Activated gamma-delta T cell treated with Interleukin-2 at 50 U/mL for 16 hours (primary cell): ENCODE data around the gene SPDYE1.

Experiments
- DNase-seq: peaks from one replicate; pipeline ENCODE4 v3.0.0-alpha.2; 2020

SPDYE1 gene

GRCh38 chr7:44045226-44046014, 47.7 kb downstream of the SPDYE1 start:
- no peak for DNase-seq

- no peak for DNase-seq
These were observed 48.8 kb downstream of the SPDYE1 start for GRCh38 chr7:44046321-44047061.

- no peak for DNase-seq
These were observed 50.5 kb downstream of the SPDYE1 start for GRCh38 chr7:44048031-44048795.

GRCh38 chr7:44050121-44050914, 52.6 kb downstream of the SPDYE1 start:
- DNase-seq = no peak

- no peak for DNase-seq
These were observed 53.3 kb downstream of the SPDYE1 start for GRCh38 chr7:44050915-44051560.

- no peak for DNase-seq
These were observed 54.0 kb downstream of the SPDYE1 start for GRCh38 chr7:44051611-44052220.

- no peak for DNase-seq
These were observed 55.2 kb downstream of the SPDYE1 start for GRCh38 chr7:44052771-44053365.

- no peak for DNase-seq
These were observed 59.0 kb downstream of the SPDYE1 start for GRCh38 chr7:44056681-44057080.

- no peak for DNase-seq
These were observed 59.6 kb downstream of the SPDYE1 start for GRCh38 chr7:44057181-44057848.

- no peak for DNase-seq
These were observed 60.4 kb downstream of the SPDYE1 start for GRCh38 chr7:44057849-44058758.

- DNase-seq = no peak
These were observed 61.1 kb downstream of the SPDYE1 start for GRCh38 chr7:44058759-44059218.

GRCh38 chr7:44059219-44060090, 61.8 kb downstream of the SPDYE1 start:
- DNase-seq = no peak
